Measurements from ENCODE around the gene ZMIZ1.

ZMIZ1 gene

GRCh38 chr10:79312601-79313187, 243.9 kb downstream of the ZMIZ1 start:
- DNase-seq: no peak

GRCh38 chr10:79313320-79313719, 244.6 kb downstream of the ZMIZ1 start:
- DNase-seq: no peak

- no peak for DNase-seq
Observed at GRCh38 chr10:79313911-79314439, 245.2 kb downstream of the ZMIZ1 start.

- DNase-seq: no peak
Observed at GRCh38 chr10:79314761-79315601, 246.2 kb downstream of the ZMIZ1 start.

- no peak for DNase-seq
Observed at GRCh38 chr10:79315602-79315920, 246.8 kb downstream of the ZMIZ1 start.

- no peak for DNase-seq
Observed at GRCh38 chr10:79316671-79317431, 248.1 kb downstream of the ZMIZ1 start.

GRCh38 chr10:79318369-79318768, 249.6 kb downstream of the ZMIZ1 start:
- DNase-seq: no peak

- DNase-seq: no peak
Observed at GRCh38 chr10:79319115-79319771, 250.5 kb downstream of the ZMIZ1 start.

GRCh38 chr10:79320316-79320715, 251.6 kb downstream of the ZMIZ1 start:
- DNase-seq: no peak

- peak; percentile 90 for DNase-seq
Observed at GRCh38 chr10:79320820-79321493, 252.2 kb downstream of the ZMIZ1 start.

GRCh38 chr10:79321494-79321882, 252.7 kb downstream of the ZMIZ1 start:
- no peak for DNase-seq

GRCh38 chr10:79321951-79322350, 253.2 kb downstream of the ZMIZ1 start:
- DNase-seq: no peak

- DNase-seq: peak; percentile 95
Observed at GRCh38 chr10:79322616-79323543, 254.1 kb downstream of the ZMIZ1 start.

- no peak for DNase-seq
Observed at GRCh38 chr10:79323602-79324001, 254.8 kb downstream of the ZMIZ1 start.

GRCh38 chr10:79324032-79324695, 255.4 kb downstream of the ZMIZ1 start:
- DNase-seq: no peak

- no peak for DNase-seq
Observed at GRCh38 chr10:79326361-79327089, 257.8 kb downstream of the ZMIZ1 start.

- no peak for DNase-seq
Observed at GRCh38 chr10:79327090-79327457, 258.3 kb downstream of the ZMIZ1 start.

GRCh38 chr10:79328147-79328701, 259.5 kb downstream of the ZMIZ1 start:
- DNase-seq: no peak

GRCh38 chr10:79328737-79329504, 260.2 kb downstream of the ZMIZ1 start:
- DNase-seq: no peak

All from fibroblast of skin of scalp (primary cell).